GM12878 (cell line): ENCODE results near the gene ANO10. TPM values are rescaled to one million over a fixed set of nuclear protein-coding genes. Genes with fewer than 3 reads are reported as not detected.

Experiments used
- ATF7 ChIP-seq: fragments of 450-650 bp; IDR thresholded peaks from 2 replicates; pipeline ENCODE4 v1.6.1; 2016; ENCODE audit warnings: low read depth, mild to moderate bottlenecking
- BCL11A ChIP-seq: IDR thresholded peaks from 2 replicates; pipeline ENCODE4 v1.6.1; 2011; ENCODE audit warnings: low read depth, low read length
- CEBPZ ChIP-seq: fragments of 150-350 bp; IDR thresholded peaks from 2 replicates; pipeline ENCODE4 v1.6.1; 2016; ENCODE audit warnings: low read depth, low read length
- EZH2 ChIP-seq: IDR thresholded peaks from 2 replicates; pipeline ENCODE4 v1.6.1; 2012; ENCODE audit warnings: low read depth, mild to moderate bottlenecking, control low read depth, inconsistent platforms, low read length, borderline replicate concordance; ENCODE audit not compliant: control insufficient read depth
- IRF5 ChIP-seq: fragments of 450-650 bp; IDR thresholded peaks from 2 replicates; pipeline ENCODE4 v1.6.1; 2017; ENCODE audit warnings: borderline replicate concordance
- NRF1 ChIP-seq: conservative IDR thresholded peaks from 2 replicates; pipeline ENCODE4 v1.6.1; 2011; ENCODE audit warnings: mild to moderate bottlenecking, low read depth, low read length, improper control_type of control experiment
- SP1 ChIP-seq: IDR thresholded peaks from one replicate; pipeline ENCODE4 v1.6.1; 2011; ENCODE audit warnings: low read depth, low read length
- SRF ChIP-seq, 2 experiments: IDR thresholded peaks; 2 replicates each; pipeline ENCODE4 v1.6.1; 2011; ENCODE audit warnings: low read depth in 2 of 2, low read length in 2 of 2, mild to moderate bottlenecking in 1 of 2, moderate library complexity in 1 of 2
- STAT3 ChIP-seq: IDR thresholded peaks from 2 replicates; pipeline ENCODE4 v1.6.1; 2011; ENCODE audit warnings: low read depth, low read length, improper control_type of control experiment
- polyA plus RNA-seq, 11 experiments: library from polyadenylated mRNA; depleted of rRNA in 4 of 11; unstranded in 6 of 11; stranded (reverse) in 5 of 11; fragments of >200 nt; fragmentation: Nextera tagmentation in 4 of 11; fragmentation: Illumina TruSeq in 1 of 11; extraction: Ambion mirVana in 4 of 11; extraction: Trizol in 1 of 11; gene quantifications; 1 replicate in 1 of 11; 2 replicates in 10 of 11; pipeline versions ENCODE4 v1.2.1 to v1.2.3, GENCODE V29; 2011 to 2016; ENCODE audit warnings: inconsistent platforms in 2 of 11, missing spikeins in 2 of 11, low read depth in 1 of 11
- total RNA-seq, 4 experiments: library from RNA; depleted of rRNA in 3 of 4; stranded (reverse); fragments of >200 nt in 3 of 4; fragmentation: Illumina TruSeq in 1 of 4; extraction: Trizol in 1 of 4; gene quantifications; 2 replicates each; pipeline versions ENCODE4 v1.2.1 to v1.2.3, GENCODE V29; 2013 to 2021
- TF ChIP-seq, protein P1 (sequence below): fragments of 450-650 bp; conservative IDR thresholded peaks from 2 replicates; pipeline ENCODE4 v1.6.1; 2017; ENCODE audit warnings: mild to moderate bottlenecking, moderate library complexity

Gene ANO10
- total and polyA plus RNA-seq, 10 of the 15 experiments (the other 5 are each of a cell fraction or from before 2014, with no cell fraction given): 0.29 to 21.9 (median 1.6) TPM

DNA sequence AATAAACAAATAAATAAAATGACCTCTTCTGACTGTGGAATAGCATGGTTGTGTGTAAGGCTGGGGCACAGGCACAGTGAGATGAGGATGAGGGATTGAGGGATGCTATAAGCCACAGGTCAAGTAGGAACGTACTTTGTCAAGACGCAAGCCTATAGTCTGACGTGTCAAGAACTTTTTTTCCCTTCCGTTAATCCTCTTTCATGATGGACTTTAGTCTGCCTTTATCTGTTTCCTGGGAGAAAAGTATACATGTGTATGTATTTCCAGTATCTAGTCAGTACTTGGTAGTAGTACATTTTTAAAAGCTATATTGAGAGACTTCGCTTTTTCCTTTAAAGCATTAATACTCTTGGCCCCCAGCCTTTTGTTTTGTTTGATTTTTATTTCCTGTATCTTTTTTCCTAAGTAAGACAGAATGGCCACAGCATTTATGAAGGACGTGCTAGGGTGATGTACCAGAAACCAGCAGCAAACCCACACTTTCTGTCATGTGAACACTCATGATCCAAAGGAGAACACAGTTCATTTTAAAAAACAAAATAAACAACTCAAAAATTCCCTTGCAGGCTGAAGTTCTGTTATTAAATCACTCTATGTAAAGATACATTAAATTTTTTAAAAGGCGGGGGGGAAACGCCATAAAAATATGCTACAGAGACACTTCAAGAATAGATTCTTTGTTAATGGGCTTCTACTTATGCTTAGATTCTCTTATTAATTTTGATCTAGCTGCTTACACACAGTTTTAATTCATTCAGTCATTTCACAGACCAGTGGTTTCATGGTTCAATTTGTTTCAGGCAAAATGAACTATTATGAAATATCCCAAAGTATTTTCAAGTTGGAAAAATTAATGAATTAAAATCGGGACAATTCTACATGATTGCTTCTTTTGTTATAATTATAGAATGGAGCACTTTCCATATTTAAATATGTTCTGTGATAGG lies 220.8 kb downstream of the ANO10 start (continued):
- TF ChIP-seq CEBPZ (no peak), EZH2 (no peak), BCL11A (no peak), ATF7 (no peak), NRF1 (no peak), STAT3 (no peak), IRF5 (no peak), SP1 (no peak), SRF (IDR thresholded peaks at IDR 0.05; ENCODE audit: low read depth in 2 of 2, low read length in 2 of 2) (no peak)
- TF ChIP-seq, protein P1, sequence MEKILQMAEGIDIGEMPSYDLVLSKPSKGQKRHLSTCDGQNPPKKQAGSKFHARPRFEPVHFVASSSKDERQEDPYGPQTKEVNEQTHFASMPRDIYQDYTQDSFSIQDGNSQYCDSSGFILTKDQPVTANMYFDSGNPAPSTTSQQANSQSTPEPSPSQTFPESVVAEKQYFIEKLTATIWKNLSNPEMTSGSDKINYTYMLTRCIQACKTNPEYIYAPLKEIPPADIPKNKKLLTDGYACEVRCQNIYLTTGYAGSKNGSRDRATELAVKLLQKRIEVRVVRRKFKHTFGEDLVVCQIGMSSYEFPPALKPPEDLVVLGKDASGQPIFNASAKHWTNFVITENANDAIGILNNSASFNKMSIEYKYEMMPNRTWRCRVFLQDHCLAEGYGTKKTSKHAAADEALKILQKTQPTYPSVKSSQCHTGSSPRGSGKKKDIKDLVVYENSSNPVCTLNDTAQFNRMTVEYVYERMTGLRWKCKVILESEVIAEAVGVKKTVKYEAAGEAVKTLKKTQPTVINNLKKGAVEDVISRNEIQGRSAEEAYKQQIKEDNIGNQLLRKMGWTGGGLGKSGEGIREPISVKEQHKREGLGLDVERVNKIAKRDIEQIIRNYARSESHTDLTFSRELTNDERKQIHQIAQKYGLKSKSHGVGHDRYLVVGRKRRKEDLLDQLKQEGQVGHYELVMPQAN: no peak
